ENCODE data around the gene WNT9A. TPM values are rescaled to one million over a fixed set of nuclear protein-coding genes. Genes with fewer than 3 reads are reported as not detected.

The WNT9A gene
- total and polyA plus RNA-seq, 9 of the 15 experiments (the other 6 are each of a cell fraction or from before 2014, with no cell fraction given), result 0.04 to 0.17 (median 0.10) TPM; not detected in 4

- CTCF ChIA-PET (ENCODE audit: low intra/inter-chr PET ratio), result no interaction called here
- 10% methylated on average over 14 of the region's 17 CpGs for WGBS (ENCODE audit: insufficient coverage, low coverage, missing lambda C conversion rate)
- Histone ChIP-seq H3K4me3 (no peak overlapping the region), H3K4me1 (replicated peaks in 1 of 2; ENCODE audit: control insufficient read depth in 2 of 2, insufficient read depth in 2 of 2, low read length in 2 of 2) (peaks cover 10 to 61% of the 10 kb centered on the region in 2 experiments; a peak in 4 of 5 replicates), H3K9me3 (replicated peaks; ENCODE audit: control insufficient read depth, insufficient read depth, low read depth, low read length) (no peaks in the 10 kb centered on the region), H3K4me2 (ENCODE audit: insufficient read depth, low read length) (no peak overlapping the region), H3K27ac (ENCODE audit: extremely low read depth, low read depth, low read length) (no peak overlapping the region), H2AFZ (ENCODE audit: low read depth, low read length) (peak overlapping the region; percentile 74), H3K9me1 (ENCODE audit: control insufficient read depth, insufficient read depth, low read length) (no peaks in the 10 kb centered on the region), H3K79me2 (ENCODE audit: control insufficient read depth, insufficient read depth, low read length) (no peaks in the 10 kb centered on the region), H3K9ac (ENCODE audit: insufficient read depth in 1 of 2, low read depth in 2 of 2, low read length in 2 of 2) (peak overlapping the region in 1 of 2 experiments; percentile 42; a peak in 1 of 4 replicates), H4K20me1 (replicated peaks; ENCODE audit: control insufficient read depth, insufficient read depth, low read length) (no peaks in the 10 kb centered on the region), H3K36me3 (ENCODE audit: control insufficient read depth, insufficient read depth, low read length) (no peaks in the 10 kb centered on the region), H3K27me3 (ENCODE audit: control insufficient read depth in 2 of 2, insufficient read depth in 2 of 2, low read length in 2 of 2) (peaks cover 0 to 35% of the 10 kb centered on the region in 2 experiments; a peak in 2 of 5 replicates)
- DNase-seq (ENCODE audit: extremely low read depth in 1 of 4, low spot score in 3 of 4) (no peak), ATAC-seq (no peak), FAIRE-seq (no peak)
- in situ Hi-C loops (cut with MboI) (no loop called here), intact Hi-C loops (cut with micrococcal nuclease) (no loop called here)
- POLR2A ChIA-PET, result interaction anchor here (0.7 to 0.9 kb wide), 2 partner anchors 11 to 1304 kb away, joined by 3 read pairs; no protein-coding TSS in a partner anchor
- BruUV-seq (replicated peaks), result no TSS peak
- 0 out of 6 replicates have a peak, but pooled peaks of 1 of the 3 experiments have one; percentile 7 for TF ChIP-seq CTCF (IDR thresholded peaks at IDR 0.05 in 2 of 3, conservative IDR thresholded peaks at IDR 0.05 in 1 of 3; ENCODE audit: insufficient read depth in 2 of 3, low read depth in 1 of 3, low read length in 3 of 3)
- peak in 1 of 3 experiments; percentile 21 for TF ChIP-seq YY1 (IDR thresholded peaks at IDR 0.05; ENCODE audit: borderline replicate concordance in 1 of 3, control insufficient read depth in 1 of 3, extremely low read depth in 1 of 3, insufficient read depth in 3 of 3, insufficient read length in 1 of 3, insufficient replicate concordance in 2 of 3, low read depth in 1 of 3, low read length in 2 of 3)
- 0 out of 2 replicates have a peak, but pooled peaks have one; percentile 4 for TF ChIP-seq PBX2 (CRISPR knock-in tag; IDR thresholded peaks at IDR 0.05; ENCODE audit: low read depth)
- no peak for TF ChIP-seq PBX2 (tag; conservative IDR thresholded peaks at IDR 0.05; ENCODE audit: low read depth)
- TF ChIP-seq ZBTB7A (IDR thresholded peaks at IDR 0.05; ENCODE audit: borderline replicate concordance, control insufficient read depth, low read depth, low read length), result 0 out of 2 replicates have a peak, but pooled peaks have one; percentile 37
- 0 out of 2 replicates have a peak, but pooled peaks have one; percentile 35 for TF ChIP-seq SPI1 (IDR thresholded peaks at IDR 0.05; ENCODE audit: borderline replicate concordance, low read depth, low read length)
- TF ChIP-seq LEF1 (IDR thresholded peaks at IDR 0.05), result no peak
Measured at GRCh38 chr1:227892489-227893299, 55.0 kb downstream of the WNT9A start.
